ENCODE measurements around the gene ENTPD6. TPM values are rescaled to one million over a fixed set of nuclear protein-coding genes. Genes with fewer than 3 reads are reported as not detected.

ENTPD6 gene
- total RNA-seq, 1 experiment from 2014 or later, result 80.4 TPM

DNA sequence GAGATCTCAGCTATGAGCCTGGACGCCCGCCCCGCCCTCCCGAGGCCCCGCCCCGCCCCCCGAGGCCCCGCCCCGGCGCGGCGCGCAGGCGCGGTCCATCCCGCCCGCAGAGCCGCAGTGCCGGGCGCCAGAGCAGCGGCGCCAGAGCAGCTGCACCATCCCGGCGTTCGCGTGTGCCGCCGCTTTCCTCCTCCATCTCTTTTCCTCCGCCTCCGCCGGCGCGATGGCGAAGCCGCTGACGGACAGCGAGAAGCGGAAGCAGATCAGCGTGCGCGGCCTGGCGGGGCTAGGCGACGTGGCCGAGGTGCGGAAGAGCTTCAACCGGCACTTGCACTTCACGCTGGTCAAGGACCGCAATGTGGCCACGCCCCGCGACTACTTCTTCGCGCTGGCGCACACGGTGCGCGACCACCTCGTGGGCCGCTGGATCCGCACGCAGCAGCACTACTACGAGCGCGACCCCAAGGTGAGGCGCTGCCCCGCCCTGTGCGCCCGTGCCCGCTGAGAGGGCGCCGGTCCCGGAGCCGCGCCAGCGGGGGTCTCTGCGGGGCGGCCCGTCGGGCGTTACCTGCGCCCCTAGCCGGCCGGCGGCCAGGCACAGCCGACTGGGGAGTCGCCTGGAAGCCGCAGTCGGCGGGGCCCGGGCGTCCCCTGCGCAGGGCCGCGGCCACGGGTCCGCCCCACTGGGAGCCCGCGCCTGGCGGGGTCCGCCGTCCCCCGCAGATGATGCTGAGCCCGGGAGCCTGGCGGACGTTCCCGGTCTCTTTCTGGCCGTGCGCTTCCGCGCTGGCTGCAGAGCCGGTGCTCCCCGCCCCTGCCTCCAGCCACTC, 52.7 kb downstream of the ENTPD6 start, which contains the start of gene PYGB:
TSS of gene PYGB (plus strand) at position 130 of the 830 bp plus-strand sequence. CDS start at position 224, 94 bp downstream.
- POLR2A ChIA-PET (ENCODE audit: unreplicated experiment), result interaction anchor here (0.5 to 1.4 kb wide), 6 partner anchors 12 to 1208 kb away, joined by 3 to 16 read pairs (median 5); no protein-coding TSS in a partner anchor
- peak within 1 kb of the TSS; percentile 86 for H3K4me2 ChIP-seq
- peak; percentile 65 to 77 for DNase-seq
- H2AFZ ChIP-seq, result peak within 1 kb of the TSS; percentile 76
- no TSS peak for BruUV-seq (replicated peaks)
- CTCF ChIA-PET, result interaction anchor here (0.5 to 2.4 kb wide), 5 partner anchors 25 to 329 kb away, joined by 3 to 22 read pairs (median 4); partner anchors contain the start of gene GINS1
- no peaks in the 10 kb centered on the region for H3K9me2 ChIP-seq (ENCODE audit: insufficient read depth)
- no peaks in the 10 kb centered on the region for H3K9me3 ChIP-seq (ENCODE audit: insufficient read depth, low read depth)
- H3K79me2 ChIP-seq (ENCODE audit: low read depth), result peaks cover 60% of the 10 kb centered on the region
- H3K27me3 ChIP-seq (ENCODE audit: insufficient read depth, low read depth), result no peaks in the 10 kb centered on the region
- H3K4me1 ChIP-seq (replicated peaks; ENCODE audit: insufficient read depth), result peaks cover 58% of the 10 kb centered on the region
- no peak for TF ChIP-seq EZH2 (IDR thresholded peaks at IDR 0.05; ENCODE audit: low read depth)
- TF ChIP-seq, protein P1, sequence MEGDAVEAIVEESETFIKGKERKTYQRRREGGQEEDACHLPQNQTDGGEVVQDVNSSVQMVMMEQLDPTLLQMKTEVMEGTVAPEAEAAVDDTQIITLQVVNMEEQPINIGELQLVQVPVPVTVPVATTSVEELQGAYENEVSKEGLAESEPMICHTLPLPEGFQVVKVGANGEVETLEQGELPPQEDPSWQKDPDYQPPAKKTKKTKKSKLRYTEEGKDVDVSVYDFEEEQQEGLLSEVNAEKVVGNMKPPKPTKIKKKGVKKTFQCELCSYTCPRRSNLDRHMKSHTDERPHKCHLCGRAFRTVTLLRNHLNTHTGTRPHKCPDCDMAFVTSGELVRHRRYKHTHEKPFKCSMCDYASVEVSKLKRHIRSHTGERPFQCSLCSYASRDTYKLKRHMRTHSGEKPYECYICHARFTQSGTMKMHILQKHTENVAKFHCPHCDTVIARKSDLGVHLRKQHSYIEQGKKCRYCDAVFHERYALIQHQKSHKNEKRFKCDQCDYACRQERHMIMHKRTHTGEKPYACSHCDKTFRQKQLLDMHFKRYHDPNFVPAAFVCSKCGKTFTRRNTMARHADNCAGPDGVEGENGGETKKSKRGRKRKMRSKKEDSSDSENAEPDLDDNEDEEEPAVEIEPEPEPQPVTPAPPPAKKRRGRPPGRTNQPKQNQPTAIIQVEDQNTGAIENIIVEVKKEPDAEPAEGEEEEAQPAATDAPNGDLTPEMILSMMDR (conservative IDR thresholded peaks at IDR 0.05), result no peak
- H3K27ac ChIP-seq, result peak within 1 kb of the TSS; percentile 83
- intact Hi-C loops (cut with micrococcal nuclease; ENCODE audit: unreplicated experiment), result loop anchor here (1.0 to 2.0 kb wide), 2 partner anchors 10 to 51 kb away; no protein-coding TSS in a partner anchor
- peaks cover 39% of the 10 kb centered on the region for H4K20me1 ChIP-seq (ENCODE audit: insufficient read depth)
- H3K36me3 ChIP-seq (ENCODE audit: low read depth), result peaks cover 12% of the 10 kb centered on the region; the same call in 1 of the 2 replicates
- peak within 1 kb of the TSS; percentile 96 for H3K4me3 ChIP-seq
- peaks cover 21% of the 10 kb centered on the region for H3F3A ChIP-seq (ENCODE audit: insufficient read depth, low read depth)

DNA sequence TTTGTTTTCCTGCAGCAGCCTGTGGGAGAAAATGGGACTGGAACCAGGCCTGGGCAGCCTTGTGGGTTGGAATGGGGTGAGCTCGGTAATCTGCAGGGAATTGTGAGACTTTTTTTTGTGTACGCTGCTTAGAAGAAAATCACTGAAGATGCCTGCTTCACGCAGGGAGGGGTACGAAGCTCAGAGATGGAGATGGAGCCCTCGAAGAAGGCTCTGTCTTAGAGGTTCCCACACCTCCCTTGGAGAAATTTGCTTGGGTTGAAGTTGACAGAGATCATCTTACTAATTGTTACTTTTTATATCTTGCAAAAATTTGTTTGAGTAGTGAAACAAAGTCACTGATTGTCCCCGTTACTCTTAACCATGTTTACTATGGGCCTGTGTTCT, 53.3 kb downstream of the ENTPD6 start:
- no peak for TF ChIP-seq EZH2 (IDR thresholded peaks at IDR 0.05; ENCODE audit: low read depth)
- TF ChIP-seq, protein P1 (conservative IDR thresholded peaks at IDR 0.05), result no peak
- peak overlapping the region; percentile 86 for H3K4me2 ChIP-seq
- H3K79me2 ChIP-seq (ENCODE audit: low read depth), result peaks cover 64% of the 10 kb centered on the region
- ChIA-PET CTCF (no interaction called here), POLR2A (ENCODE audit: unreplicated experiment) (no interaction called here)
- H3K36me3 ChIP-seq (ENCODE audit: low read depth), result peaks cover 14% of the 10 kb centered on the region; the same call in 1 of the 2 replicates
- no peaks in the 10 kb centered on the region for H3K9me2 ChIP-seq (ENCODE audit: insufficient read depth)
- H3K4me1 ChIP-seq (replicated peaks; ENCODE audit: insufficient read depth), result peaks cover 64% of the 10 kb centered on the region
- no peaks in the 10 kb centered on the region for H3K9me3 ChIP-seq (ENCODE audit: insufficient read depth, low read depth)
- peaks cover 39% of the 10 kb centered on the region for H4K20me1 ChIP-seq (ENCODE audit: insufficient read depth)
- H2AFZ ChIP-seq, result no peak overlapping the region
- peaks cover 26% of the 10 kb centered on the region for H3F3A ChIP-seq (ENCODE audit: insufficient read depth, low read depth)
- no TSS peak for BruUV-seq (replicated peaks)
- no peak for DNase-seq
- intact Hi-C loops (cut with micrococcal nuclease; ENCODE audit: unreplicated experiment), result no loop called here
- no peaks in the 10 kb centered on the region for H3K27me3 ChIP-seq (ENCODE audit: insufficient read depth, low read depth)
- peak overlapping the region; percentile 83 for H3K27ac ChIP-seq
- H3K4me3 ChIP-seq, result peak overlapping the region; percentile 96

DNA sequence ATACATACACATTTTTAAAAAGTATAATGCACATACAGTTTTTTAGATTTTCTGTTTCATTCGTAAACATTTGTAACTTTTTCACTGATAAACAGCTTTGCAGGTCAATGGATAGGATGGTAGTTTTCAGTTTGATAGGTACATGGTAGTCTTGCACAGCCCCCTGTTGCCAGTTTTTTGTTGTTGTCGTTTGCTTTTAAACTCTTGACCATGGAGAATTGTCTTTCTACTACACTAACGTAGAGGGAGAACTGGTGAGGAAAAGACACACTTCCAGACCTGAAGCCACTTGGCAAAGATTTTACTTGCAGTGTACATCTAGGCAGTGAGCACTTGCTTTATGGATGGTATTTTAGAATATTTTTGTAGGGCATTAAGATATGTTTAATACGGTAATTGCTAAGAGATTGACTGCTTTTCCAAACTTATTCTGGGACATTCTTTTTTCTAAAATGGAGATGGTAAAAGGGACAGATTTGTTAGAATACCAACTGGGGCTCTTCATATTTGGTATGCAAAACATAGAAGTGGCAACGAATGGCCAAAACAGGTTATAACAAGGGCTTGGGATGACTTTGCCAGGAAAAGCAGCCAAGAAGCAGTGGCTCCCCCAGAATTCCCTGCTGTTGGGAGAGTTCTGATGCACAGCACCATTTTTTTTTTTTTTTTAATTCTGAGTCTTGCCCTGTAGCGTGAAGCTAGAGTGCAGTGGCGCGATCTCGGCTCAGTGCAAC, 53.9 kb downstream of the ENTPD6 start:
- H3K9me2 ChIP-seq (ENCODE audit: insufficient read depth), result no peaks in the 10 kb centered on the region
- no peak overlapping the region for H2AFZ ChIP-seq
- BruUV-seq (replicated peaks), result TSS peak; percentile 37
- peak overlapping the region; percentile 83 for H3K27ac ChIP-seq
- H3K36me3 ChIP-seq (ENCODE audit: low read depth), result peaks cover 16% of the 10 kb centered on the region; the same call in 1 of the 2 replicates
- peaks cover 70% of the 10 kb centered on the region for H3K4me1 ChIP-seq (replicated peaks; ENCODE audit: insufficient read depth)
- peak in 1 of 2 experiments; percentile 32 for DNase-seq
- H3K9me3 ChIP-seq (ENCODE audit: insufficient read depth, low read depth), result no peaks in the 10 kb centered on the region
- peaks cover 70% of the 10 kb centered on the region for H3K79me2 ChIP-seq (ENCODE audit: low read depth)
- ChIA-PET CTCF (interaction anchor here (0.7 kb wide), 1 partner anchor 27 kb away, joined by 3 read pairs; no protein-coding TSS in a partner anchor), POLR2A (ENCODE audit: unreplicated experiment) (interaction anchor here (0.6 to 0.9 kb wide), 2 partner anchors 12 to 1900 kb away, joined by 3 to 14 read pairs; no protein-coding TSS in a partner anchor)
- no peaks in the 10 kb centered on the region for H3K27me3 ChIP-seq (ENCODE audit: insufficient read depth, low read depth)
- intact Hi-C loops (cut with micrococcal nuclease; ENCODE audit: unreplicated experiment), result no loop called here
- peaks cover 30% of the 10 kb centered on the region for H3F3A ChIP-seq (ENCODE audit: insufficient read depth, low read depth)
- peak overlapping the region; percentile 96 for H3K4me3 ChIP-seq
- peaks cover 39% of the 10 kb centered on the region for H4K20me1 ChIP-seq (ENCODE audit: insufficient read depth)
- TF ChIP-seq, protein P1 (conservative IDR thresholded peaks at IDR 0.05), result no peak
- no peak for TF ChIP-seq EZH2 (IDR thresholded peaks at IDR 0.05; ENCODE audit: low read depth)
- peak overlapping the region; percentile 86 for H3K4me2 ChIP-seq

Measured in PC-9 (cell line).